IMR-90 (cell line): ENCODE results near the gene PCGF3. TPM values are rescaled to one million over a fixed set of nuclear protein-coding genes. Genes with fewer than 3 reads are reported as not detected.

ENCODE experiments used
- ATAC-seq: fragments of 200-7000 bp; cut with Tn5 transposase; 2 replicates; pipeline ENCODE4 v1.9.1; 2020; ENCODE audit warnings: low read depth, mild to moderate bottlenecking, moderate library complexity
- BruUV-seq: library from RNA; stranded (reverse); fragments of 400-500 nt; replicated peaks from 2 replicates; lab custom pipeline; 2021; lab: Mats Ljungman, UMichigan
- CTCF ChIA-PET: fragments of 300-600 bp; formaldehyde crosslinking; extraction: SDS; loops from one replicate; lab custom pipeline; 2021; ENCODE audit warnings: antibody characterized with exemption; lab: Yijun Ruan, JAX
- POLR2A ChIA-PET: fragments of 300-600 bp; sonication (Branson Sonifier 250); formaldehyde crosslinking; loops from one replicate; lab custom pipeline; 2022; ENCODE audit warnings: antibody characterized with exemption; ENCODE audit not compliant: unreplicated experiment; lab: Charles Lee
- DNase-seq: peaks from one replicate; pipeline ENCODE4 v3.0.0; 2013
- H2AFZ ChIP-seq: replicated peaks from 2 replicates; pipeline ENCODE3; 2013; ENCODE audit warnings: low read length, mild to moderate bottlenecking; ENCODE audit not compliant: poor library complexity
- H2AK5ac ChIP-seq: 2 replicates; pipeline ENCODE4 v1.6.1; 2013; ENCODE audit warnings: low read depth, low read length, inconsistent platforms
- H2AK9ac ChIP-seq: replicated peaks from 2 replicates; pipeline ENCODE3; 2013; ENCODE audit warnings: mild to moderate bottlenecking, low read depth, low read length, moderate library complexity; ENCODE audit not compliant: poor library complexity
- H2BK120ac ChIP-seq: 2 replicates; pipeline ENCODE4 v1.6.1; 2013; ENCODE audit warnings: low read depth, low read length, inconsistent platforms
- H2BK15ac ChIP-seq: 3 replicates; pipeline ENCODE4 v1.6.1; 2013; ENCODE audit warnings: low read depth, low read length, inconsistent platforms
- H2BK20ac ChIP-seq: 2 replicates; pipeline ENCODE4 v1.6.1; 2013; ENCODE audit warnings: low read depth, mild to moderate bottlenecking, inconsistent platforms, low read length, moderate library complexity
- H2BK5ac ChIP-seq: 2 replicates; pipeline ENCODE4 v1.6.1; 2013; ENCODE audit warnings: mild to moderate bottlenecking, low read depth, low read length, inconsistent platforms; ENCODE audit not compliant: poor library complexity, severe bottlenecking
- H3K14ac ChIP-seq: replicated peaks from 2 replicates; pipeline ENCODE4 v1.6.1; 2013; ENCODE audit warnings: low read depth, low read length, inconsistent platforms
- H3K18ac ChIP-seq: 2 replicates; pipeline ENCODE4 v1.6.1; 2013; ENCODE audit warnings: low read depth, low read length, control low read depth
- H3K23ac ChIP-seq: 2 replicates; pipeline ENCODE4 v1.6.1; 2013; ENCODE audit warnings: low read depth, low read length, inconsistent platforms
- H3K27ac ChIP-seq: 2 replicates; pipeline ENCODE4 v1.5.1; 2013; ENCODE audit warnings: mild to moderate bottlenecking, control low read depth, low read length; ENCODE audit not compliant: insufficient read depth
- H3K27me3 ChIP-seq: 2 replicates; pipeline ENCODE4 v1.6.1; 2013; ENCODE audit warnings: low read length; ENCODE audit not compliant: control insufficient read depth, insufficient read depth
- H3K36me3 ChIP-seq: 2 replicates; pipeline ENCODE4 v1.6.1; 2013; ENCODE audit warnings: low read length, mixed read lengths; ENCODE audit not compliant: control insufficient read depth, insufficient read depth
- H3K4ac ChIP-seq: 2 replicates; pipeline ENCODE4 v1.6.1; 2013; ENCODE audit warnings: low read depth, low read length, inconsistent platforms
- H3K4me1 ChIP-seq: 2 replicates; pipeline ENCODE4 v1.6.1; 2013; ENCODE audit warnings: low read length, mixed read lengths; ENCODE audit not compliant: control insufficient read depth, insufficient read depth
- H3K4me2 ChIP-seq: 2 replicates; pipeline ENCODE4 v1.6.1; 2013; ENCODE audit warnings: low read depth, mild to moderate bottlenecking, control low read depth, low read length, moderate library complexity
- H3K4me3 ChIP-seq: 2 replicates; pipeline ENCODE4 v1.5.1; 2013; ENCODE audit warnings: low read depth, mild to moderate bottlenecking, control low read depth, low read length, moderate library complexity; ENCODE audit not compliant: insufficient read depth
- H3K56ac ChIP-seq: 2 replicates; pipeline ENCODE4 v1.6.1; 2013; ENCODE audit warnings: low read length, inconsistent platforms; ENCODE audit not compliant: insufficient read depth; ENCODE audit errors: extremely low read depth
- H3K79me1 ChIP-seq, 2 experiments: 2 replicates each; pipeline ENCODE4 v1.6.1; 2013; ENCODE audit warnings: low read length in 2 of 2, inconsistent platforms in 1 of 2, low read depth in 1 of 2
- H3K9ac ChIP-seq: 2 replicates; pipeline ENCODE4 v1.6.1; 2013; ENCODE audit warnings: low read depth, low read length, control low read depth
- H3K9me1 ChIP-seq: 2 replicates; pipeline ENCODE4 v1.6.1; 2013; ENCODE audit warnings: low read length, inconsistent platforms; ENCODE audit not compliant: insufficient read depth
- H3K9me3 ChIP-seq: 2 replicates; pipeline ENCODE4 v1.6.1; 2013; ENCODE audit warnings: low read length; ENCODE audit not compliant: control insufficient read depth, insufficient read depth
- H4K20me1 ChIP-seq: 2 replicates; pipeline ENCODE4 v1.6.1; 2013; ENCODE audit warnings: low read length, inconsistent platforms; ENCODE audit not compliant: insufficient read depth
- H4K5ac ChIP-seq: 2 replicates; pipeline ENCODE4 v1.6.1; 2013; ENCODE audit warnings: mild to moderate bottlenecking, low read depth, low read length, control low read depth
- H4K8ac ChIP-seq, 2 experiments: 2 replicates each; pipeline ENCODE4 v1.6.1; 2013; ENCODE audit warnings: low read depth in 2 of 2, low read length in 2 of 2, control low read depth in 1 of 2, inconsistent platforms in 1 of 2
- H4K91ac ChIP-seq: 2 replicates; pipeline ENCODE4 v1.6.1; 2013; ENCODE audit warnings: low read depth, low read length, inconsistent platforms; ENCODE audit not compliant: insufficient read depth
- BHLHE40 ChIP-seq: fragments of 150-350 bp; IDR thresholded peaks from 2 replicates; pipeline ENCODE4 v1.6.1; 2016; ENCODE audit warnings: mild to moderate bottlenecking, low read depth, low read length
- CEBPB ChIP-seq: IDR thresholded peaks from 2 replicates; pipeline ENCODE4 v1.6.1; 2012; ENCODE audit warnings: low read depth, low read length, improper control_type of control experiment
- CHD1 ChIP-seq: IDR thresholded peaks from 2 replicates; pipeline ENCODE4 v1.6.1; 2012; ENCODE audit warnings: low read depth, low read length, improper control_type of control experiment
- CTCF ChIP-seq: conservative IDR thresholded peaks from 2 replicates; pipeline ENCODE4 v1.5.1; 2012; ENCODE audit warnings: mild to moderate bottlenecking, low read depth, low read length, improper control_type of control experiment
- ELK1 ChIP-seq: fragments of 150-350 bp; IDR thresholded peaks from 2 replicates; pipeline ENCODE4 v1.6.1; 2016; ENCODE audit warnings: low read depth, mild to moderate bottlenecking, low read length, moderate library complexity, borderline replicate concordance
- FOS ChIP-seq: fragments of 150-350 bp; IDR thresholded peaks from 2 replicates; pipeline ENCODE4 v1.6.1; 2016; ENCODE audit warnings: low read depth, low read length
- MAFK ChIP-seq: IDR thresholded peaks from 2 replicates; pipeline ENCODE4 v1.6.1; 2012; ENCODE audit warnings: low read depth, low read length, improper control_type of control experiment
- MAZ ChIP-seq: IDR thresholded peaks from 2 replicates; pipeline ENCODE4 v1.6.1; 2012; ENCODE audit warnings: low read depth, mild to moderate bottlenecking, low read length, improper control_type of control experiment, moderate library complexity, borderline replicate concordance
- MXI1 ChIP-seq: IDR thresholded peaks from 2 replicates; pipeline ENCODE4 v1.6.1; 2012; ENCODE audit warnings: low read depth, mild to moderate bottlenecking, low read length, moderate library complexity, borderline replicate concordance
- NFE2L2 ChIP-seq: fragments of 150-350 bp; IDR thresholded peaks from 2 replicates; pipeline ENCODE4 v1.6.1; 2016; ENCODE audit warnings: low read depth, mild to moderate bottlenecking, low read length
- POLR2A ChIP-seq: IDR thresholded peaks from 2 replicates; pipeline ENCODE4 v1.6.1; 2012; ENCODE audit warnings: mild to moderate bottlenecking, low read depth, low read length
- RAD21 ChIP-seq: IDR thresholded peaks from 2 replicates; pipeline ENCODE4 v1.6.1; 2012; ENCODE audit warnings: low read length, improper control_type of control experiment
- RCOR1 ChIP-seq: IDR thresholded peaks from 2 replicates; pipeline ENCODE4 v1.6.1; 2012; ENCODE audit warnings: mild to moderate bottlenecking, low read length, improper control_type of control experiment; ENCODE audit not compliant: insufficient replicate concordance
- RFX5 ChIP-seq: IDR thresholded peaks from 2 replicates; pipeline ENCODE4 v1.8.0; 2012; ENCODE audit warnings: low read depth, mild to moderate bottlenecking, low read length, moderate library complexity
- SMC3 ChIP-seq: fragments of 150-350 bp; IDR thresholded peaks from 2 replicates; pipeline ENCODE4 v1.6.1; 2016; ENCODE audit warnings: low read depth, mild to moderate bottlenecking, antibody characterized with exemption, low read length, moderate library complexity
- USF2 ChIP-seq: fragments of 150-350 bp; IDR thresholded peaks from 2 replicates; pipeline ENCODE4 v1.6.1; 2017; ENCODE audit warnings: mild to moderate bottlenecking, antibody characterized with exemption, low read length, low read depth
- WGBS, 2 experiments: methylation state at CpG; one replicate each; pipeline versions ENCODE4 v1.1.5 to v1.1.7; 2013; ENCODE audit warnings: missing lambda C conversion rate in 2 of 2; ENCODE audit not compliant: insufficient read length in 1 of 2; ENCODE audit errors: extremely low coverage in 2 of 2; 5-methylcytosine and 5-hydroxymethylcytosine counted together
- dilution Hi-C: fragments of 300-500 bp; cut with HindIII; formaldehyde crosslinking; loops from one replicate; pipeline ENCODE4 v1.14.3; 2018; ENCODE audit warnings: low sequenced_read_pairs; ENCODE audit not compliant: unreplicated experiment
- in situ Hi-C: fragments of 300-500 bp; cut with MboI; formaldehyde crosslinking; loops from 3 replicates; pipeline ENCODE4 v1.14.3; 2019; ENCODE audit warnings: low sequenced_read_pairs, inconsistent platforms, mixed read lengths
- intact Hi-C: fragments of 100-400 bp; cut with micrococcal nuclease; formaldehyde crosslinking; loops from 2 replicates; pipeline ENCODE4 v1.10.0; 2022
- polyA plus RNA-seq, 3 experiments: library from polyadenylated mRNA; depleted of rRNA; stranded (reverse); fragments of >200 nt; gene quantifications; 2 replicates each; pipeline ENCODE4 v1.2.3, GENCODE V29; 2012; ENCODE audit warnings: low replicate concordance in 1 of 3
- total RNA-seq: library from RNA; depleted of rRNA; stranded (reverse); fragments of >200 nt; gene quantifications from 2 replicates; pipeline ENCODE4 v1.2.3, GENCODE V29; 2012

The PCGF3 gene
- total and polyA plus RNA-seq, 2 of the 4 experiments (the other 2 are of a cell fraction) = 40.0 to 55.3 TPM

GRCh38 chr4:760616-761015 lies 55.0 kb downstream of the PCGF3 start:
- no peak overlapping the region for H2BK120ac ChIP-seq
- no peaks in the 10 kb centered on the region for H3K27me3 ChIP-seq
- H3K18ac ChIP-seq = no peak overlapping the region
- H3K4me1 ChIP-seq = peaks cover 2% of the 10 kb centered on the region; the same call in 1 of the 2 replicates
- peaks cover 47% of the 10 kb centered on the region for H4K20me1 ChIP-seq
- H2AFZ ChIP-seq = no peak overlapping the region
- no peak overlapping the region for H3K27ac ChIP-seq
- no peak overlapping the region for H3K9ac ChIP-seq
- TF ChIP-seq CHD1 (no peak), CTCF (no peak), BHLHE40 (no peak), RCOR1 (no peak), POLR2A (no peak), ELK1 (no peak), SMC3 (no peak), MXI1 (no peak), RFX5 (no peak), NFE2L2 (no peak), MAFK (no peak), RAD21 (no peak), USF2 (no peak), FOS (no peak), CEBPB (no peak), MAZ (no peak)
- 100% methylated on average over 5 of the region's 21 CpGs; no CpG with 5 or more reads in 1 of the 2 experiments for WGBS, 2 experiments
- peaks cover 7 to 51% of the 10 kb centered on the region in 2 experiments; a peak in 3 of 4 replicates for H3K79me1 ChIP-seq
- ChIA-PET POLR2A (no interaction called here), CTCF (no interaction called here)
- H3K4me2 ChIP-seq = no peak overlapping the region
- H2BK5ac ChIP-seq = no peak overlapping the region
- H3K4me3 ChIP-seq = no peak overlapping the region
- peaks cover 52% of the 10 kb centered on the region for H3K36me3 ChIP-seq
- H2AK5ac ChIP-seq = no peak overlapping the region
- no peaks in the 10 kb centered on the region for H3K9me3 ChIP-seq
- no peak overlapping the region for H3K23ac ChIP-seq
- H2AK9ac ChIP-seq = no peak overlapping the region
- DNase-seq (no peak), ATAC-seq (no peak)
- H3K56ac ChIP-seq = no peak overlapping the region
- peaks cover 4% of the 10 kb centered on the region; the same call in 1 of the 2 replicates for H3K9me1 ChIP-seq
- no TSS peak for BruUV-seq
- H2BK15ac ChIP-seq = no peak overlapping the region
- no peak overlapping the region for H4K91ac ChIP-seq
- in situ Hi-C loops = no loop called here
- H3K4ac ChIP-seq = no peak overlapping the region
- no peak overlapping the region for H4K8ac ChIP-seq
- intact Hi-C loops = no loop called here
- no peak overlapping the region for H3K14ac ChIP-seq
- no peak overlapping the region for H2BK20ac ChIP-seq
- dilution Hi-C loops = no loop called here
- H4K5ac ChIP-seq = no peak overlapping the region
